ENCODE data around the gene TAF4. TPM values are rescaled to one million over a fixed set of nuclear protein-coding genes. Genes with fewer than 3 reads are reported as not detected.
A peak's percentile ranks its signal among the peaks of the same experiment; 100 is the strongest.

The TAF4 gene
- total RNA-seq, 4 donors from 2014 or later = 18.0 to 31.8 (median 25.8) TPM

DNA sequence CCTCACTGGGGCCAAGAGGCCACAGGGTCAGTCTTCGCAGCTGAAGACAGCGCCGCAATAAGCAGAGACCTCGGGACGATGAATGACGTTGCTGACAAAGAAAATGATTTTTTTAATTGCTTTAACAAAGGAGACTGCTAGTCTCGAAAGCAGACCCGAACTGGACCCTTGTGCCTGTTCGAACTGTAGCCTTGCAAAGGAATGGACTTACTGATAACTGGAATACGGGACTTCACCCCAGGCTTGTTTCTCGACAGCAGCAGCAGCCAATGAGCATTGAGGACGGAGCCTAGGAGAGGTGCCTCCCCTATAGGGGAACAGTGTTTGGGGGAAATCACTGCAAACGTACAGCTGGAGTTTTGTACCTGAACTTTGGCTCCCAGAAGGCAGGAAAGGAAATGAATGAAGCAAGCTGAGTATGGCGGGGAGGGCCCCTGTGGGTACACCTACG is 1.3 kb upstream of the TAF4 start:
- Histone ChIP-seq H3K4me3 (peak overlapping the region; percentile 71), H3K27ac (peak overlapping the region; percentile 93), H3K9me3 (no peaks in the 10 kb centered on the region), H3K36me3 (no peaks in the 10 kb centered on the region), H3K4me1 (peaks cover 43% of the 10 kb centered on the region), H3K27me3 (no peaks in the 10 kb centered on the region)
- no peak for DNase-seq (ENCODE audit: low spot score in 2 of 2)
- TF ChIP-seq EP300 (IDR thresholded peaks at IDR 0.05) (no peak), POLR2AphosphoS5 (IDR thresholded peaks at IDR 0.05) (no peak), POLR2A (IDR thresholded peaks at IDR 0.05) (no peak)
- TF ChIP-seq, protein P1, sequence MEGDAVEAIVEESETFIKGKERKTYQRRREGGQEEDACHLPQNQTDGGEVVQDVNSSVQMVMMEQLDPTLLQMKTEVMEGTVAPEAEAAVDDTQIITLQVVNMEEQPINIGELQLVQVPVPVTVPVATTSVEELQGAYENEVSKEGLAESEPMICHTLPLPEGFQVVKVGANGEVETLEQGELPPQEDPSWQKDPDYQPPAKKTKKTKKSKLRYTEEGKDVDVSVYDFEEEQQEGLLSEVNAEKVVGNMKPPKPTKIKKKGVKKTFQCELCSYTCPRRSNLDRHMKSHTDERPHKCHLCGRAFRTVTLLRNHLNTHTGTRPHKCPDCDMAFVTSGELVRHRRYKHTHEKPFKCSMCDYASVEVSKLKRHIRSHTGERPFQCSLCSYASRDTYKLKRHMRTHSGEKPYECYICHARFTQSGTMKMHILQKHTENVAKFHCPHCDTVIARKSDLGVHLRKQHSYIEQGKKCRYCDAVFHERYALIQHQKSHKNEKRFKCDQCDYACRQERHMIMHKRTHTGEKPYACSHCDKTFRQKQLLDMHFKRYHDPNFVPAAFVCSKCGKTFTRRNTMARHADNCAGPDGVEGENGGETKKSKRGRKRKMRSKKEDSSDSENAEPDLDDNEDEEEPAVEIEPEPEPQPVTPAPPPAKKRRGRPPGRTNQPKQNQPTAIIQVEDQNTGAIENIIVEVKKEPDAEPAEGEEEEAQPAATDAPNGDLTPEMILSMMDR (IDR thresholded peaks at IDR 0.05) = no peak
- 18% methylated on average over 15 of the region's 15 CpGs for WGBS

DNA sequence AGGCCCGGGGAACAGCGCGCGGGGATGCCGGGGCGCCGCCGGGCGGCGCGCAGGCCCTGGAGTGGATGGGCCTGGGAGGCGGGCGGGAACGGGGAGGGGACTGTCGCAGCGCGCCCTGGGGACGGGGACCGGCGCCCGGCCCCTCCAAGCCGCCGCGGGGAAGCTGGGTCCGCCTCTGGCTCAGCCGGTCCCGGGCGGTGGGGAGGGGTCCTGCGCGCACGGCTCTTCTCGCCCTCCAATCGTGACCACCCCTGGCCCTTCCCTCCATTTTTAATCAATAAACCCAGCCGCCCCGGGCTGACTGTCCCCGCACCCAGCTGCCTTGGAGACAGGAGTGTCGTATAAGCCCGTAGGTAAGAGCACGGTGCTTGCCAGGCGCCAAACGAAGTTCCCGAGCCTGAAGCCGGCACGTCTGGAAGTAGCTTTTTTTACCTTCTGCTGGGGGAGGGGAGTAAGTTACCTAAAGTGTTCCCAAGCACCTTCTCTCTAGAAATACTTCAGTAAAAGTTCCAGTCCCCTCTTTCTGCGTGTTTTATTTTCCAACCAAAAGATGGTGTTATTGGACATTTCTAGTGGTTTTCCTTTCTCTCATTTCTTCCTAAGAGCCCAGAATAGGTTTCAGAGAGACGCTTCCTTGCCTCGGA is 780 bp upstream of the TAF4 start:
- peak in 1 of 2 donors; percentile 76 for DNase-seq (ENCODE audit: low spot score in 2 of 2)
- H3K36me3 ChIP-seq = no peaks in the 10 kb centered on the region

DNA sequence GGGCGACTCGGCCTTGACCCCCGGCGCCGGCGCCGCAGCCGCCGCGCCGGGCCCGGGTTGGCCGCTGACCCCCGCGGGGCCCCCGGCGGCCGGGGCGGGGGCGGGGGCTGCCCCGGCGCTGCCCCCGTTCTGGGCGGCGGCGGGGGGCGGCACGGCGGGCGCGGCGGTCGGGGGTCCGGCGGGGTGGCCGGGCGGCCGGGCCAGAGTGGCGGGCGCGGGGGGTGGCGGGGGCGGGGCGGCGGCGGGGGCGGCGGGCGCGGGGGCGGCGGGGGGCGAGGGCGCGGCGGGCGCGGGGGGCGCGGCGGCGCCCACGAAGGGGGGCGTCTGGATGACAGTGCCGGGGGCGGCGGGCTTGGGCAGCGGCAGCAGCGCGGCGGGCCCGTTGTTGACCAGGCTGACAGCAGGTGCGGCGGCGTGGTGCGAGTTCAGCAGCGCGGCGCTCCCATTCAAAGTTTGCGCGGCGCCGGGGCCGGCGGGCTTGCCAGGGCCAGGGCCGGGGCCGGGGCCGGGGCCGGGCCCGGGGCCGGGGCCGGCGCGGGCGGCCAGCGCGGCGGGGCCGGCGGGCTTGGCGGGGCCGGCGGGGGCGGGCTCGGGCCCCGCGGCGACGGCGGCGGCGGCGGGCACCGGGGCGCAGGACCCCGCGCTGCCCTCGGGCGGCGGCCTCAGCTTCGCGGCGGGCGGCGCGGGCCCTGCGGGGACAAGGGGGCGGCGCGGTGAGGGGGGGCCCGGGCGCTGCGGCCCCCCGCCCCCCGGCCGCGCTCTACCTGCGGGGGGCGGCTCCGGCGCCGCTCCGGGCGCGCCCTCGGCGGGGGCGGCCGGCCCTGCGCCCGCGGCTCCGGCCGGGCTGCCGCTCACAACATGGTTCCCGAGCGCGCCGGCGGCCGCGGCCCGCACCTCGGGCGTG is 659 bp downstream of the TAF4 start:
- H3K27me3 ChIP-seq = no peaks in the 10 kb centered on the region
- TF ChIP-seq POLR2A (IDR thresholded peaks at IDR 0.05) (no peak), EP300 (IDR thresholded peaks at IDR 0.05) (no peak), POLR2AphosphoS5 (IDR thresholded peaks at IDR 0.05) (no peak)
- TF ChIP-seq, protein P1 (IDR thresholded peaks at IDR 0.05) = no peak
- peaks cover 42% of the 10 kb centered on the region for H3K4me1 ChIP-seq
- DNase-seq (ENCODE audit: low spot score in 2 of 2) = peak in 1 of 2 donors; percentile 64
- 0% methylated on average over 10 of the region's 165 CpGs for WGBS
- peak overlapping the region; percentile 58 for H3K27ac ChIP-seq
- H3K4me3 ChIP-seq = peak overlapping the region; percentile 71
- no peaks in the 10 kb centered on the region for H3K9me3 ChIP-seq
- no peaks in the 10 kb centered on the region for H3K36me3 ChIP-seq

More for the DNA sequence above, 780 bp upstream of the TAF4 start:
- peaks cover 43% of the 10 kb centered on the region for H3K4me1 ChIP-seq
- peak overlapping the region; percentile 71 for H3K4me3 ChIP-seq
- no peaks in the 10 kb centered on the region for H3K9me3 ChIP-seq
- no peaks in the 10 kb centered on the region for H3K27me3 ChIP-seq
- TF ChIP-seq, protein P1 (IDR thresholded peaks at IDR 0.05) = no peak
- TF ChIP-seq POLR2AphosphoS5 (IDR thresholded peaks at IDR 0.05) = no peak
- TF ChIP-seq EP300 (IDR thresholded peaks at IDR 0.05) = no peak
- no peak for TF ChIP-seq POLR2A (IDR thresholded peaks at IDR 0.05)
- H3K27ac ChIP-seq = peak overlapping the region; percentile 93
- 2% methylated on average over 15 of the region's 47 CpGs for WGBS

DNA sequence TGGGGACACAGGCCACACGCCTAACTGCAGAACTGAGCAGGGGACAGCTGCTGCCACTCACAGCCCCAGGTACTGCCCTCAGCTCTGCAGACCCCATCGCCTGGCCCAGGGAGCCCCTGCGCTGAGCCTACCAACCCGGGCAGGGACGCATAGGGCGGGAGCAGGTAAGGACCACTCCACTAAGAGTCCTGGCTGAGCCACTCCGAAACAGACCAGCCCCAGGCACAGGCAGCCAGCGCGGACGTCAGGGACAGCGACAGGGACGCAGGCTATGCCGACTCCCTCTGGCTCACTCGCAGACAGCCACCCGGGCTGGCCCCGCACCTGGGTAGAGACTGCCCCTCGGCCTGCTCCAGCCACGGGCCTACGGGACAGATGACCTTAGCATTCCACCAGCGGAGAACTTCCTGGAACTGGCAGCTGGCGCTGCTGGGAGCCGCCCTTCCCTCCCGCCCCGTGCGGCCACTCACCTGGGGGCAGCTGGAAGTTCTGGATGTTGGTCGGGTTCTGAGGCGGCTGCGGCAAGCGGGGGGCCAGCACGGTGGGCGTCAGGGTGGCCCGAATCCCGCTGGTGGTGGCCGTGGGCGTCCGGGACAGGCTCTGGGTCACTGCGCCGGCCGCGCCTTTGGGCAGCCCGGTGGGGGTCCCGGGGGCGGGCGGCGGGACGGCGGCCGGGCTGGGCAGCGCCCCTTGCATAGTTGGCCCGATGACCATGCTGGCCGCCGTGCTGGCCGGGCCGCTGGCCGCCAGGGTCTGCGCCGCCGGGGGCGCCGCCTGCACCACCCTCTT is 1.5 kb downstream of the TAF4 start:
- Histone ChIP-seq H3K36me3 (no peaks in the 10 kb centered on the region), H3K4me3 (peak overlapping the region; percentile 51), H3K9me3 (no peaks in the 10 kb centered on the region), H3K27ac (no peak overlapping the region), H3K27me3 (no peaks in the 10 kb centered on the region), H3K4me1 (peaks cover 36% of the 10 kb centered on the region)
- TF ChIP-seq POLR2A (IDR thresholded peaks at IDR 0.05) = no peak
- TF ChIP-seq, protein P1 (IDR thresholded peaks at IDR 0.05) = no peak
- no peak for TF ChIP-seq POLR2AphosphoS5 (IDR thresholded peaks at IDR 0.05)
- TF ChIP-seq EP300 (IDR thresholded peaks at IDR 0.05) = no peak
- whole genome bisulfite sequencing = 22% methylated on average over 12 of the region's 60 CpGs
- peak in 1 of 2 donors; percentile 69 for DNase-seq (ENCODE audit: low spot score in 2 of 2)
